Measurements from ENCODE around the gene SNX10.

- TF ChIP-seq, protein P1, sequence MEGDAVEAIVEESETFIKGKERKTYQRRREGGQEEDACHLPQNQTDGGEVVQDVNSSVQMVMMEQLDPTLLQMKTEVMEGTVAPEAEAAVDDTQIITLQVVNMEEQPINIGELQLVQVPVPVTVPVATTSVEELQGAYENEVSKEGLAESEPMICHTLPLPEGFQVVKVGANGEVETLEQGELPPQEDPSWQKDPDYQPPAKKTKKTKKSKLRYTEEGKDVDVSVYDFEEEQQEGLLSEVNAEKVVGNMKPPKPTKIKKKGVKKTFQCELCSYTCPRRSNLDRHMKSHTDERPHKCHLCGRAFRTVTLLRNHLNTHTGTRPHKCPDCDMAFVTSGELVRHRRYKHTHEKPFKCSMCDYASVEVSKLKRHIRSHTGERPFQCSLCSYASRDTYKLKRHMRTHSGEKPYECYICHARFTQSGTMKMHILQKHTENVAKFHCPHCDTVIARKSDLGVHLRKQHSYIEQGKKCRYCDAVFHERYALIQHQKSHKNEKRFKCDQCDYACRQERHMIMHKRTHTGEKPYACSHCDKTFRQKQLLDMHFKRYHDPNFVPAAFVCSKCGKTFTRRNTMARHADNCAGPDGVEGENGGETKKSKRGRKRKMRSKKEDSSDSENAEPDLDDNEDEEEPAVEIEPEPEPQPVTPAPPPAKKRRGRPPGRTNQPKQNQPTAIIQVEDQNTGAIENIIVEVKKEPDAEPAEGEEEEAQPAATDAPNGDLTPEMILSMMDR (IDR thresholded peaks at IDR 0.05), result no peak
- TF ChIP-seq POLR2A (IDR thresholded peaks at IDR 0.05), result no peak
Observed at GRCh38 chr7:26334166-26334859, 42.7 kb downstream of the SNX10 start.
